Measurements from ENCODE around the gene PIN1.
A peak's percentile ranks its signal among the peaks of the same experiment; 100 is the strongest.
"Not testable (repeated sequence)": the region's sequence is repeated elsewhere in the genome, so short reads cannot be mapped to it uniquely, and the experiment has no call there.

PIN1 gene

DNA sequence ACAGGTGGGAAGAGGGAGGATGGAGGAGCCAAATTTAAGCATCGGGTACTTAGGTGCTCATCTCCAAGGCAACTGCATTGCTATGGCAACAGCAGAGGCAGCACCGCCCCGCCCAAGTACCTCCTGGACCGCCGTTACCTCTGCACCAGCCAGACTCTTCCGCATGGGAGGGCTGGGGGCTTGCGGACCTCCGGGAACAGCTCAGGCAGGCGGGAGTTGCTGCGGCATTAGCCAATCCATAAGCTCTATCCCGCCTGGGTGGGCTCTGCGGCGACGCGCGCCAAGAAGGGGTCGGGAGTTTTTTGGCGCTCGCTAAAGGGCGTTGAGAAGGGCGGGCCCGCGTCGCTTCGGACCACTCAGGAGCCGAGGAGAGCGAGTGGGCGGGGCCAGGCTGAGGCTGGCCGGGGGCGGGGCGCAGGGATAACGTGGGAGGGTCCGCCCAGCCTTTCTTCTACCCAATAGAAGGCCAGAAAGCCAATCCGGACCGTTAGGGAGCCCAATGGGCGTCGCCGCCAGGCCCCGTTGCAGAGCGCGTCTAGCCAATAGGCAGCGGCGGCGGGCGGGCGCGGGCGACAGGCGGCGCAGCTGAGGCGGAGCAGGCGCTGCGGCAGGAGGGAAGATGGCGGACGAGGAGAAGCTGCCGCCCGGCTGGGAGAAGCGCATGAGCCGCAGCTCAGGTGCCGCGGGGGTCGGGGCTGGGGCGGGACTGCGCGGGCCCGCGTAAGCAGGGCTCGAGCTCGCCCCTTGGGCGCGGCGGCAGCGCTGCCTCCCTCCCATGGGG, at the start of gene PIN1:
PIN1 (plus strand) TSS at position 593 of the 781 bp plus-strand sequence; CDS start at position 620, 27 bp downstream.
- peak; percentile 99 for DNase-seq (ENCODE audit: low spot score)

DNA sequence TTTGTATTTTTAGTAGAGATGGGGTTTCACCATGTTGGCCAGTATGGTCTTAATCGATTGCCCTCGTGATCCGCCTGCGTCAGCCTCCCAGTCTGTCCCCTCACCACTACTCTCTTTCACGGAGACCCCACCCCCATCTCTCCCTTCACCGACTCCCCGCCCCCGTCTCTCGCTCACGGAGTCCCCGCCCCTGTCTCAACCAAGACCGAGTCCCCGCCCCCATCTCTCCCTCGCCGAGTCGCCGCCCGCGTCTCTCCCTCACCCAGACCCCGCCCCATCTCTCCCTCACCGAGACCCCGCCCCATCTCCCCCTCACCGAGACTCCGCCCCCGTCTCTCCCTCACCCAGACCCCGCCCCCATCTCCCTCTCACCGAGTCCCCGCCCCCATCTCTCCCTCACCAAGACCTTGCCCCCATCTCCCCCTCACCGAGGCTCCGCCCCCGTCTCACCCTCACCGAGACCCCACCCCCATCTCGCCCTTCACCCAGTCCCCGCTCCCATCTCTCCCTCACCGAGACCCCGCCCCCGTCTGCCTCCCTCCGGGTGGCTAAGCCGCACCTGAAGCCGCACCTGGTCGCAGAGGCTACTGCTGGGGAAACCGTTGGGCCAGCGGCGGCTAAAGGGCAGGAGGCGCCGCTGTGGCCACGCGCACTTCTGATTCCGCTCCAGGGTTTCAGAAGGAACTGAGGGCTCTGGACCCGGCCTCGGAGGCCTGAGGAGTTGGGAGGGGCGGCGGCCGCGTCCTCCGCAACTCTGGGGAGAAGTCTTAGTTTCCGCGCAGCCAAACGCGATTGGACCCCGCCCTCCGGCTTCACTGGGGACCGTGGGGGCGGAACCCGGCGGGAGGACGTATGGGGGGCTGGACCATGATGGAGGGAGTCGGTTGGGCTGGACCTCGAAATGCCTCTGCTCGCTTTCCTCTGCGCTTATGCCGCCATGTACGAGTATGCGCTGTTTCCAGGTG, 49.5 kb upstream of the PIN1 start:
- DNase-seq (ENCODE audit: low spot score) = peak; percentile 91

DNA sequence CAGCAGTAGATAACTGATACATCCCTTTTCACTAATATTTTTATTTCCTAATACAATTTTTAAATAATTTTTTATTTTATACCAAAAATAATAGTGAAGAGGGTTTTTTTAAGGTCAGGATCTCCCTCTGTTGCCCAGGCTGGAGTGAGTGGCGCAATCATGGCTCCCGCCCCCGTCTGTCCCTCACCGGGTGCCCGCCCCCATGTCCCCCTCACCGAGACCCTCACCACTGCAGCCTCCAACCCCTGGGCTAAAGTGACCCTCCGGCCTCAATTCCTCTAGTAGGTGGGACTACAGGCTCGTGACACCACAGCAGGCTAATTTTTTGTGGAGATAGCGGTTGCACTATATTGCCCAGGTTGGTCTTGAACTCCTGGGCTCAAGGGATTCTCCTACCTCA, 48.8 kb upstream of the PIN1 start:
- no peak for DNase-seq (ENCODE audit: low spot score)

DNA sequence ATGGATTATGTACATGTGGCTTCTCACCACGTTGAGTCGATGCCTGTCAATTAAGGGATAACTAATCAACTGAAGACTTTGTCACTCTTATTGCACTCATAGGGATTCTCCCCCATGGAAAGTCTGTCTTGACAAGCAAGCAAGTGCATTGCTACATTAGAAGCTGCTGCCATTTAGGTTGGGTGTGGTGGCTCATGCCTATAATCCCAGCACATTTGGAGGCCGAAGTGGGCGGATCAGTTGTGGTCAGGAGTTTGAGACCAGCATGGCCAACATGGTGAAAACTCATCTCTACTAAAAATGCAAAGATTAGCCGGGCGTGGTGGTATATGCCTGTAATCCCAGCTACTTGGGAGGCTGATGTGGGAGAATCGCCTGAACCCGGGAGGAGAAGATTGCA, 48.3 kb upstream of the PIN1 start:
- no peak for DNase-seq (ENCODE audit: low spot score)

DNA sequence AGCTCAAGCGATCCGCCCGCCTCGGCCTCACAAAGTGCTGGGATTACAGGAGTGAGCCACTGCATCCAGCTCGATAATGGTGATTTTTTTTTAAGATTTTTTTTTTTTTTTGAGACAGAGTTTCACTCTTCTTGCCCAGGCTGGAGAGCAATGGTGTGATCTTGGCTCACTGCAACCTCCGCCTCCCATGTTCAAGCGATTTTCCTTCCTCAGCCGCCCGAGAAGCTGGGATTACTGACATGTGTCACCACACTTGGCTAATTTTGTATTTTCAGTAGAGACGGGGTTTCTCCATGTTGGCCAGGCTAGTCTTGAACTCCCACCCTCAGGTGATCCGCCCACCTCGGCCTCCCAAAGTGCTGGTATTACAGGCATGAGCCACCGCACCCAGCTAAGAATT, 46.5 kb upstream of the PIN1 start:
- DNase-seq (ENCODE audit: low spot score) = not testable (repeated sequence)

DNA sequence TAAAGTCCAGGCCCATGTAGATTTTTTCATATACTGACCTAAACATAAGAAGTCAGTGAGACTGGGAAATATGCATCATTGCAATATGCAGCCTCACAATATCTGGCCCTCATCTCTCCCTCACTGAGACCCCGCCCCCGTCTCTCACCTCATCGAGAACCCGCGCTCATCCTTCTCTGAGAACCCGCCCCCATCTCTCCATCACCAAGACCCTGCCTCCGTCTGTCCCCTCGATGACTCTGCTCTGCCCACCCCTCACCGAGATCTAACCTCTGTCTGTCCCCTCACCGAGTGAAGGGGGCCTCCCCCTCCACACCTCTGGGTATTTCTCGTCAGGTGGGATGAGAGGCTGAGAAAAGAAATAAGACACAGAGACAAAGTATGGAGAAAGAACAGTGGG, 46.1 kb upstream of the PIN1 start:
- no peak for DNase-seq (ENCODE audit: low spot score)

DNA sequence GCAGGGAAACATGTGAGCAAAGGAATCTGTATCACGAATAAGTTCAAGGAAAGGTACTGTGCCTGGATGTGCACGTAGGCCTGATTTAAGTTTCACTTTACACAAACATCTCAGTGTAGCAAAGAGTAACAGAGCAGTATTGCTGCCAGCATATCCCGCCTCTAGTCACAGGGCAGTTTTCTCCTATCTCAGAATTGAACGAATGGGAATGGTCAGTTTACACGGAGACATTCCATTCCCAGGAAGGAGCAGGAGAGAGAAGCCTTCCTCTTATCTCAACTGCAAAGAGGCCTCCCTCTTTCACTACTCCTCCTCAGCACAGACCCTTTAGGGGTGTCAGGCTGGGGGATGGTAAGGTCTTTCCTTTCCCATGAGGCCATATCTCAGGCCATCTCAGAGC, 45.5 kb upstream of the PIN1 start:
- DNase-seq (ENCODE audit: low spot score) = not testable (repeated sequence)

DNA sequence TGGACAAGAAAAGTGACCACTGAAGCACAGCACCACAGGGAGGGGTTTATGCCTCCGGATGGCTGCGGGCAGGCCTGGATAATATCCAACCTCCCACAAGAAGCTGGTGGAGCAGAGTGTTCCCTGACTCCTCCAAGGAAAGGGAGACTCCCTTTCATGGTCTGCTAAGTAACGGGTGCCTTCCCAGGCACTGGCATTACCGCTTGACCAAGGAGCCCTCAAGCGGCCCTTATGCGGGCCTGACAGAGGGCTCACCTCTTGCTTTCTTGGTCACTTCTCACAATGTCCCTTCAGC, 44.1 kb upstream of the PIN1 start:
- DNase-seq (ENCODE audit: low spot score) = peak; percentile 65

DNA sequence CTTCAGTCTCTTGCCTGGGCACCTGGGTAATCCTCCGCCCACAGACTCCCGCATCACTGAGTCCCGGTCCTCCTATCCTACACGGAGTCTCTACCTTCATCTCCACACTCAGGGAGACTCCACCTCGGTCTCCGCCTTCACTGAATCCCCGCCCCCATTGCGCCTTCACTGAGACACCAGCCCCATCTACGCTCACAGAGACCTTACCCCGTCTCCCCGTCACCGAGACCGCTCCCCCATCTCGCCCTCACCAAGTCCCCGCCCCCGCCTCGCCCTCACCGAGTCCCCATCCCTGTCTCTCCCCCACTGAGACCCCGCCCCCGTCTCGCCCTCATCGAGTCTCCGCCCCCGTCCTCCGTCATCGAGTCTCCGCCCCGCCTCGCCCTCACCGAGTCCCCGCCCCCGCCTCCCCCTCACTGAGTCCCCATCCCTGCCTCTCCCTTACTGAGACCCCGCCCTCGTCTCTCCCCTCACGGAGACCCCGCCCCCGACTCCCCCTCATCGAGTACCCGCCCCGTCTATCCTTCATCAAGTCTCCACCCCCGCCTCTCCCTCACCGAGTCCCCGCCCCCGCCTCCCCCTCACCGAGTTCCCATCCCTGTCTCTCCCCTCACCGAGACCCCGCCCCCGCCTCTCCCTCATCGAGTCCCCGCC, 43.4 kb upstream of the PIN1 start:
- DNase-seq (ENCODE audit: low spot score) = peak; percentile 90

DNA sequence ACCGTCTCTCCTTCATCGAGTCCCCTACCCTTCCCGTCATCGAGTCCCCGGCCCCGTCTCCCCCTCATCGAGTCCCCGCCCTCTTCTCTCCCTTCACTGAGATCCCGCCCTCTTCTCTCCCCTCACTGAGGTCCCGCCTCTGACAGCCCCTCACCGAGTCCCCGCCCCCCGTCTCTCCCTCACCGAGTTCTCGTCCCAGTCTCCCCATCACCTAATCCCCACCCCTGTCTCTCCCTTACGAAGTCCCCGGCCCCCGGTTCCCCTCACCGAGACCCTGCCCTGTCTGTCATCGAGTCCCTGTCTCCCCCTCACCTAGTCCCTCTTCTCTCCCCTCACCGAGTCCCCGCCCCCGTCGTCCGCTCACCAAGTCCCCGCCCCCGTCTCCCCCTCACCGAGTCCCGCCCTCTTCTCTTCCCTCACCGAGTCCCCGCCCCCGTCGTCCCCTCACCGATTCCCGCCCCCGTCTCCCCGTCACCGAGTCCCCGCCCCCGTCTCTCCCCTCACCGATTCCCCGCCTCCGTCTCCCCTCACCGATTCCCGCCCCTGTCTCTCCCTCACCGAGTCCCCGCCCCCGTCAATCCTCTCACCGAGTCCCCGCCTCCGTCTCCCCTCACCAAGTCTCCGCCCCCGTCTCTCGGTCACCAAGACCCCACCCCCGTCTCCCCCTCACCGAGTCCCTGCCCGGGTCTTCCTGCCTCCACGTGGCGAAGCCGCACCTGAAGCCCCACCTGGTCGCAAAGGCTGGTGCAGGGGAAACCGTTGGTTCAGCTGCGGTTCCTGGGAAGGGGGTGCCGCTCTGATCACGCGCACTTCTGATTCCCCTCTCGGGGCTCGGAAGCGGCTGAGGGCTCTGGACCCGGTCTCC, 42.7 kb upstream of the PIN1 start:
- DNase-seq (ENCODE audit: low spot score) = peak; percentile 83

DNA sequence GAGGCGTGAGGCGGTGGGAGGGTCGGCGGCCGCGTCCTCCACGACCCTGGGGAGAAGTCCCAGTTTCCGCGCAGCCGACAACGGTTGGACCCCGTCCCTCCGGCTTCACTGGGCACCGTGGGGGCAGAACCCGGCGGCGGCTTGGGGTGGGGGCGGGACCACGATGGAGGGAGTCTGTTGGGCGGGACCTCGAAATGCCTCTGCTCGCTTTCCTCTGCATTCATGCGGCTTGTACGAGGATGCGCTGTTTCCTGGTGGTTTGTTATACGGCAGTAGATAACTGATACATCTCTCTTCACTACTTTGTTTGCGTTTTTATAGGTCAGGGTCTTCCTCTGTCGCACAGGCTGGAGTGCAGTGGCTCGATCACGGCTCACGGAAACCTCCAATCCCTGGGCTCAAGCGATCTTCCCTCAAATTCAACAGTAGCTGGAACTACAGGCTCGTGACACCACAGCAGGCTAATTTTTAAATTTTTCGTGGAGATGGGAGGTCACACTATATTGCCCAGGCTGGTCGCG, 42.0 kb upstream of the PIN1 start:
- DNase-seq (ENCODE audit: low spot score) = peak; percentile 37

DNA sequence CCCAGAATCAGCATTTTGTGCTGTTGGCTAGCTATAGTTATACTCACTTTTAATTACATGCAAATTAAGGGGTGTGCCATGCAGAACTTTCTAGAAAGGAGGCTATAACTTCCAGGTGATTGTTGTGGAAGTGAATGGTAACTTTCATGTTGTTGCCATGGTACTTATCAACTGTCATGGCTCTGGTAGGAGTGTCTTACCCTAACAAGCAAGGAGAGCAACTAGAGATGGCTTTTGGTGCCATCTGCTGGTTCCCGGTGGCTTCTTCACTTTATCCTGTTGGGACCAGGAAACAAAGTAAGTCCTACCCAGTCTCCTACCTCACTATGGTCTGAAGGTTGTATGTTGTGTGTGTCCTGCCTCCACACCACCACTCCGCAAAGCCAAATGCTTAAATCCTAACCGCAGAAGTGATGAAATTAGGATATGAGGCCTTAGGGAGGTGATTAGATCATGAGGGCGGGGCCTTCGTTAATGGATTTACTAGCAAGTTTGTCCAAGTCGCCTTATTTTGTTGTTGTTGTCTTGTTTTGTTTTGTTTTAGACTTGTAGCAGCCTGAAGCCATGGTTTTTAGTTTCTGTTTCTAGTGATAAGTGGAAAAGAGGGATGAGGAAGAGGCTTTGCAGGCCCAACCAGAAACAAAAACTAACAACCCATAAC, 38.9 kb upstream of the PIN1 start:
- peak; percentile 91 for DNase-seq (ENCODE audit: low spot score)

DNA sequence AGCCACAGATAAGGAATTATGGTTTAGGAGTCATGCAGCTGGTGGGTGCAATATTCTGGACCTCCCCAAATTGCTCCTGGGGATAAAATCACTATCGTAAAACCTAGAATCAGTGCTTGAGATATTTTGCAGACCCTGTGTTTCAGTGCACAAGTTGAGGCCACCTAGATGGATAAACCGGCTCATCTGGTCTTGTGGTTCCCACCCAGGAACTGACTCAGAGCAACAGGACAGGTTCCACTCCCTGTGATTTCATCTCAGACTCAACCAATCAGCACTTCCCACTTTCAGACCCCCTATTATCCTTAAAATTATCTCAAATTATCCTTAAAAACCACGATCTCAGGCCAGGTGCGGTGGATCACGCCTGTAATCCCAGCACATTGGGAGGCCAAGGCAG, 37.2 kb upstream of the PIN1 start:
- DNase-seq (ENCODE audit: low spot score) = no peak

DNA sequence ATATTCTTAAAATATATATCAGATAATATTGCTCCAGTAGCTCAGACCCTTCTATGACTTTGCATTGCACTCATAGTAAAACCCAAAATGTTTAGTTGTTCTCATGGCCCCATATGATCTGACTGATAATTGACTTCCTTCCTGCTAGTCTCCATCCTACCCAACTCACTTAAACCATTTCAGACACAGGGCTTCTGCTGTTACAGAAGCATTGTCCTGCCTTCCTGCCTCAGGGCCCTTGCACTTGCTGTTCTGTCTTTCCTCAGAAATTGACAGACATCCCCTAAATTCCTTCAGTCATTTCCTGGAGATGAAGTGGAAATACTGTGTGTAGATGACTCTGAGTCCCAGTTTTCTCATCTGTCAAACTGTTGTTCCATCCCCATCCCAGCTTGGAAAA, 36.0 kb upstream of the PIN1 start:
- DNase-seq (ENCODE audit: low spot score) = no peak

DNA sequence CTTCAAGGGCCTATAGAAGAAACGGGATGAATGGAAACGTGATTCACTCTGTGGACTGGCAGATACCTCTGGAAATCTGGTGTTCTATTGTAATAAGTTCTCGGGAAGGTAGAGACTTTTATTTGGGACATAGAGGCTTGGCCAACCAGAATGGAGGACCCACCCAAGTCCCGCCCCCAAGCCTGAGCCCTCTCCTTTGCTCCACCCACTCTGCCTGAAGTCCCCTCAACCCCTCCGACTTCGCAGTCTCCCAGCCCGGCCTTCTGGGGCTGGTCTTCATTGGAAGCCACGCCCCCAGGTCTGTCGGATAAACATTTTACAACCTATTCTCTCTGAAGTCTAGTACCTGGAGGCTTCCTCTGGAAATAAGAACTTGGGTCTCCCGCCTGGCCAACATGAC, 33.1 kb upstream of the PIN1 start:
- DNase-seq (ENCODE audit: low spot score) = no peak

DNA sequence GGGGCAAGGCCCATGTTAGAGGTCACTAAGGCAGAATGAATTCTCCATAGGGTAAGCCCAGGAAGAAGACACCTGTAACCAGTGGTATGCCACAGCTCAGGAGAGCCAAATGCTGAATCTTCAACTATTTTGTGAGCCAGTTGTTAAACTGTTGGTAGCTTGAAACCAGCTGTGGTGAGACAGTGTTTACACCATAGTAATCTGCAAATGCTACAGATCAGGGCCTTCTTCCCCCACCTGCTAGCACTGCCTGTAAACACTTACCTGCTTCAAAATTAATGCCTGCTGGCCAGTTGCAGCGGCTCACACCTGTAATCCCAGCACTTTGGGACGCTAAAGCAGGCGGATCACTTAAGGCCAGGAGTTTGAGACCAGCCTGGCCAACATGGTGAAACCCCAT, 28.3 kb upstream of the PIN1 start:
- DNase-seq (ENCODE audit: low spot score) = no peak

DNA sequence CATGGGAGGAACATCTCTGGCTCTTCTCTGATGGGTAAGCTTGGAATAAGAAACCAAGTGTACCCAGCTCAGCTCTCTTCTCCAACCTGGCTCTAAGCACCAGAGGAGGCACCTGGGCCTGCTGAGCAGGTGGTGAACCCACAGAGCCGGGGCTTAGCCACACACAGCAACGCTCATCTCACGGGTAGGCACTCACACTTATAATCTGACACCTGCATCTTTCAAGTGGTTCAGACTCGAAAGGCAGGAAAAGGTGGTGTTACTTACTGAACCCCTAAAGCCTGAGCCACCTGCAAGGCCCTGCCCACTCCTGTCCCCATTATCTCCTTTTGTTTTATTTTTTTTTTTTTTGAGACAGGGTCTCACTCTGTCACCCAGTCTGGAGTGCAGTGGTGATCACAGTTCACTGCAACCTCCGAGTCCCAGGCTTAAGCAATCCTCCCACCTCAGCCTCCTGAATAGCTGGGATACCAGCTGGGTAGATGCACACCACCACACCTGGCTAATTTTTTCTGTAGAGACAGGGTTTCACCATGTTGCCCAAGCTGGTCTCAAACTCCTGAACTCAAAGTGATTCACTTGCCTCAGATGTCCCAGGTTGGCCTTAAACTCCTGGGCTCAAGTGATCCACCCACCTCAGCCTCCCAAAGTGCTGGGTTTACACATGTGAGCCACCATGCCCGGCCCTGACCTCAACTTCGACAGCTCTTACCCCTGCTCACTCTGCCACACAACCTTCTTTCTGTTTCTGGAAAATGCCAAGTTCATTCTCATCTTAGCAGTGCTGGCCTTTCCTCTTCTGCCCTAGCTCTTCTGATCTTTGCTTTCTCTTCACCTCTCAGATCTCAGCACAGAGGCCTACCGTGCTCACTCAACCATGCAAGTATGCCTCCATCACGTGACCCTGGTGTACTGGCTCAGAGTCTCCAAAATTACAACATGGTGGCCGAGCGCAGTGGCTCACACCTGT, 26.0 kb upstream of the PIN1 start:
- no peak for DNase-seq (ENCODE audit: low spot score)

DNA sequence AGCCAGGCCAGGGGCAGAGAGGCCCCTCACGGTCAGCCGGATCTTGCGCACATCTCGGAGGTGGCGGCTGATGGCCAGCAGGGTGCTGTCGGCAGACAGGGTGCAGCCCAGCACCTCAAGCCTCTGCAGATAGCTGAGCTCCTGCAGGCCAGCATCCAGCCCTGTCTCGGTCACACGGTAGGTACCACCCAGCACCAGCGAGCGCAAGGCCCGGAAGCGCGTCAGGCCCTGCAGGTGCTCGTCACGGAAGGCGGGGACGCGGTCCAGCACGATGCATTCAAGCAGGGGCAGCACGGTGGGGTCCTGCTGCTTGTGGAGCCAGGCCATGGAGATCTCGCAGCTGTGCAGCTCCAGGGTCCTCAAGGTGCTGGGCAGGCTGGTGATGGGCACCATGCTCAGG, 24.0 kb upstream of the PIN1 start:
- DNase-seq (ENCODE audit: low spot score) = no peak

DNA sequence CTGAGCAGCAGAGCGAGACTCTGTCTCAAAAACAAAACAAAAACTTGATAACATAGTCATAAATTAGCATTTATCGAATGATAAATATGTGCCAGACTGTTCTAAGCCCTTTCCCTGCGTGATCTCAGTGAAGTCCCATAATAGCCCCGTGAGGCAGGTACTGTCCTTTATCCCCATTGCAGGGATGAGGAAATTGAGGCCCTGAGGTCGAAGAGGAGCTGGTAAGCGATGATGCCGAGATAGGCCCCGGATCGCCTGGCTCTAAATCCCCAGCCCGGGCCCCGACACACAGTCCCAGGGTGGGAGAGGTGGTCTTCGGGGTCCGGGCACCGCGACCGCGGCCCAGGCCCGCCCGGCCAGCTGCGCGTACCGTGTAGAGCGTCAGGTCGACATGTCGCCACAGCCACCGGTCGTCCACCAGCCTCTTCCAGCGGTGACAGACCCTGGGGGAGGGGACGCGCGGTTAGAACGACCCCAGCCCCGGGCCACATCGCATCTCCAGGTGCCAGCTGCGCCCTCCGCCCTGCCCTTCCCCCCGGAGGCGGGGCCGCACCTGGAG, 16.9 kb upstream of the PIN1 start:
- DNase-seq (ENCODE audit: low spot score) = no peak

Data from kidney tubule cell (primary cell).